Ovary (tissue), 9 donors: ENCODE measurements around the gene FLCN. TPM values are rescaled to one million over a fixed set of nuclear protein-coding genes. Genes with fewer than 3 reads are reported as not detected.

Experiments
- DNase-seq, 5 donors: peaks; one replicate each; pipeline ENCODE4 v3.0.0-alpha.2; 2019 to 2020
- H3K27ac ChIP-seq, 2 donors: fragments of 200-600 bp; one replicate each; pipeline versions ENCODE4 v1.5.1 to v1.8.0; 2019 to 2022
- H3K27me3 ChIP-seq: fragments of 200-600 bp; one replicate; pipeline ENCODE4 v1.8.0; 2022
- H3K36me3 ChIP-seq: fragments of 200-600 bp; sonication (generic); one replicate; pipeline ENCODE4 v1.5.1; 2019
- H3K4me1 ChIP-seq: one replicate; pipeline ENCODE4 v1.8.1; 2013; ENCODE audit warnings: mild to moderate bottlenecking, moderate library complexity; ENCODE audit not compliant: insufficient read depth
- H3K4me3 ChIP-seq: fragments of 200-600 bp; sonication (generic); one replicate; pipeline ENCODE4 v1.5.1; 2017
- H3K9me3 ChIP-seq, 2 donors: fragments of 200-600 bp in 1 of 2; sonication (generic) in 1 of 2; one replicate each; pipeline versions ENCODE4 v1.5.1 to v1.8.1; 2013 to 2019; ENCODE audit warnings: mild to moderate bottlenecking in 1 of 2, moderate library complexity in 1 of 2
- CTCF ChIP-seq, 3 donors: fragments of 450-650 bp in 2 of 3; fragments of 200-600 bp in 1 of 3; IDR thresholded peaks; one replicate each; pipeline versions ENCODE4 v1.5.1 to v1.8.0; 2016 to 2022; ENCODE audit warnings: antibody characterized with exemption in 3 of 3, mild to moderate bottlenecking in 1 of 3
- EP300 ChIP-seq: sonication (generic); formaldehyde crosslinking; IDR thresholded peaks from one replicate; pipeline ENCODE4 v1.6.1; 2017; ENCODE audit warnings: antibody characterized with exemption
- POLR2A ChIP-seq: fragments of 450-650 bp; IDR thresholded peaks from one replicate; pipeline ENCODE4 v1.6.1; 2017; ENCODE audit warnings: antibody characterized with exemption, mild to moderate bottlenecking, moderate library complexity
- WGBS, 3 donors: extraction: QIAGEN DNeasy Blood & Tissue Kit in 1 of 3; methylation state at CpG; one replicate each; pipeline versions ENCODE4 v1.1.5 to v1.1.7; 2013 to 2017; 5-methylcytosine and 5-hydroxymethylcytosine counted together
- intact Hi-C, 4 donors: fragments of 100-400 bp; cut with DNase I; formaldehyde crosslinking; loops; one replicate each; pipeline versions ENCODE4 v1.11.0 to v1.15.1; 2022 to 2023
- polyA plus RNA-seq, 2 donors: library from polyadenylated mRNA; stranded (reverse); fragments of 200-250 nt in 1 of 2; fragments of 350-450 nt in 1 of 2; fragmentation: Illumina TruSeq in 1 of 2; extraction: RNeasy Lipid Tissue Mini Kit (QIAGEN cat#74804) in 1 of 2; gene quantifications; one replicate each; pipeline ENCODE4 v1.2.3, GENCODE V29; 2013 to 2014
- total RNA-seq, 7 donors: library from RNA; depleted of rRNA in 2 of 7; stranded (reverse); fragments of >200 nt in 2 of 7; fragmentation: NEBNext Ultra II Directional in 3 of 7; extraction: Animal tissue kit (Norgen Biotek cat#: 25700) in 3 of 7; gene quantifications; one replicate each; pipeline versions ENCODE4 v1.1.0 to v1.2.4, GENCODE V29; 2016 to 2023
- donor health status: DM: no; HTN: no; CAD: no; lungs with moderate emphysema.
- donor health status: DM: no; HTN: no; CAD: no.
- donor health status: Bipolar disorder and iron deficiency.
- donor health status: DM: yes; HTN: yes; CAD: no.
- donor health status: DM: no; HTN: no; CAD: no.
- donor health status: DM: yes; HTN: yes; CAD: no.

FLCN gene
- total and polyA plus RNA-seq, 9 donors: 16.4 to 55.7 (median 42.7) TPM

GRCh38 chr17:17168401-17168800 lies 68.6 kb downstream of the FLCN start:
- TF ChIP-seq CTCF (IDR thresholded peaks at IDR 0.05): no peak
- TF ChIP-seq EP300: no peak
- TF ChIP-seq POLR2A: no peak
- Histone ChIP-seq H3K4me1 (no peaks in the 10 kb centered on the region), H3K4me3 (no peak overlapping the region), H3K9me3 (no peaks in the 10 kb centered on the region), H3K27ac (no peak overlapping the region), H3K27me3 (no peaks in the 10 kb centered on the region), H3K36me3 (no peaks in the 10 kb centered on the region)
- intact Hi-C loops: no loop called here
- no peak for DNase-seq
- WGBS, 3 donors: 87 to 94% (median 92%) methylated on average over 5 of the region's 5 CpGs

DNA sequence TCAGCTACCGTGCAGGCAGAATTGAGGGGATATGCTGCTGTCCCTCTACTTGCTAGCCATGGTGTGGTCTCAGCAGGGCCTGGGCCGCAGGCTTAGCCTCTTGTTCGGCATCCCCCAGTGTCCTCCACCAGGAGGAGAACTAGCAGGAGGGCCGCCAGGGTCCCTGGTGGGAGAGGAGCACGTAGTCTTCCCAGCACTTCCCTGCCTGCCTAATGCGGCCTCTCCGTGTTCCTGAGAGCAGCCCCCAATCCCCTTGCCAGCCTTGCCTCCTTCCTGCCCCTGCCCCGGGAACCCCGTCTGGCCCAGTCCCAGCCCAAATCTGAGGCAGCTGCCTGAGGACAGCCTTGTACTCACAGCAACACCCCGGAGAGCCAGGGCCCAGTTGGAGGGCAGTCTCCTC lies 69.0 kb downstream of the FLCN start:
- Histone ChIP-seq H3K36me3 (no peaks in the 10 kb centered on the region), H3K9me3 (no peaks in the 10 kb centered on the region), H3K27me3 (no peaks in the 10 kb centered on the region), H3K4me3 (no peak overlapping the region), H3K27ac (no peak overlapping the region), H3K4me1 (no peaks in the 10 kb centered on the region)
- intact Hi-C loops: no loop called here
- TF ChIP-seq POLR2A (no peak), EP300 (no peak), CTCF (IDR thresholded peaks at IDR 0.05) (no peak)
- DNase-seq: no peak
- 93 to 95% (median 94%) methylated on average over 9 to 10 of the region's 10 CpGs for WGBS, 3 donors

GRCh38 chr17:17167356-17167755 lies 69.6 kb downstream of the FLCN start:
- 84 to 92% (median 87%) methylated on average over 10 of the region's 10 CpGs for WGBS, 3 donors
- no peaks in the 10 kb centered on the region for H3K9me3 ChIP-seq
- H3K27ac ChIP-seq: no peak overlapping the region
- DNase-seq: no peak
- no peak overlapping the region for H3K4me3 ChIP-seq
- TF ChIP-seq CTCF (IDR thresholded peaks at IDR 0.05): no peak
- no peak for TF ChIP-seq EP300
- TF ChIP-seq POLR2A: no peak
- H3K4me1 ChIP-seq: no peaks in the 10 kb centered on the region
- H3K27me3 ChIP-seq: no peaks in the 10 kb centered on the region
- H3K36me3 ChIP-seq: no peaks in the 10 kb centered on the region
- intact Hi-C loops: no loop called here

DNA sequence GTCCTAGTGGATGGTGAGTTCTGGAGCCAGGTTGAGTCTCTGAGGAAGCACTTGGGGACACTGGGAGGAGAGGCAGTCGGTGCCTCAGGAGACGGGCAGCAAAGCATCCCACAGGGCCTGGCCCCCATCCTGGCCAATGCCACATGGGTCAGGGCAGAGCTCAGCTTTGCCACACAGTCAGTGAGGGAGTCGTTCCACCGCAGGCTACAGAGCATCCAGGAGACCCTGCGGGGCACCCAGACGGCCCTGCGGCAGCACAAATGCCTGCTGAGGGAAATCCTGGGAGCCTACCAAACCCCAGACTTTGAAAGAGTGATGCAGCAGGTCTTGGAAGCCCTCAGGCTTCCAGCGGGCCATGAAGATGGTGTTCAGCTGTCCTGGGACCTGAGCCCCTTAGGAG lies 70.5 kb downstream of the FLCN start:
- 89 to 95% (median 92%) methylated on average over 8 of the region's 8 CpGs for WGBS, 3 donors
- Histone ChIP-seq H3K9me3 (no peaks in the 10 kb centered on the region), H3K4me1 (no peaks in the 10 kb centered on the region), H3K36me3 (no peaks in the 10 kb centered on the region), H3K4me3 (no peak overlapping the region), H3K27ac (no peak overlapping the region), H3K27me3 (no peaks in the 10 kb centered on the region)
- no peak for DNase-seq
- no peak for TF ChIP-seq CTCF (IDR thresholded peaks at IDR 0.05)
- no peak for TF ChIP-seq POLR2A
- TF ChIP-seq EP300: no peak
- intact Hi-C loops: no loop called here
